Measurements from ENCODE around the gene BABAM1.

BABAM1 gene

GRCh38 chr19:17302391-17303166 lies 35.3 kb downstream of the BABAM1 start:
- in situ Hi-C loops (cut with HindIII; ENCODE audit: low sequenced_read_pairs), result no loop called here

DNA sequence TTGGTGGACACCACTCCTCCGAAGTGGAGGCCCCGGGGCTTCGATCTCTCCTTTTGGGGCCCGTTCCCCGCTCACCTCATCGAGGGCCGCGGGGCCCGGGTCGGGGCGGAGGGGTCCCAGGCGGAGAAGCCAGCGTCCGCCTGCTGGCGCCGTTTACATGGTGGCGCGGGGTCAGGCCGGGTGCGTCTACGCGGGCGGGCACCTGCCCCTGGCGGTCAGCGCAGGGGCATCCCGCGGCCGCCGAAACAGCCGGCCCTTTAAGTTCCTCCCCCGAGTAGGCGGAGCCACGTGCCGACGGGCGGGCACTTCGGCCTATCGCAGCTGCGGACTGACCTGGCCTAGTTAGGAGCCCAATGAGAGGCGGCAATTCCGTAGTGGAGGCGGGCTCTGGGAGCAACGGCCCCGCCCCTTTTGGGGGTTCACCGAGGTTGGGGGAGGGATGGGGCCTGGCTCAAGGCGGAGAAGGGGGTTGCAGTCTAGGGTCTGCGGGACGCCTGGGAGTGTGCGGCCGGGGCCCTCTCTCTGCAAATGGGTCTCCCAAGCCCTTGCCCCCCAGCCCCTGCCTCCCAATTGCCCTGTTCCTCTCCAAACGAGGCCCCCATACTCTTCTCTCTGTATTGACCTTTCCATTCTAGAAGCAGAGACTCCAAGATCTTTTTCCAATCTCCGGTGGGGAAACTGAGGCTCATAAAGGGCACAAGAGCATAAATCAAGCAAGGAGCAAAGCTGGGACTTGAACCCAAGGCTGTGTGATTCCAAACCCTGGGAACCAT lies 36.1 kb downstream of the BABAM1 start, which contains the start of gene ABHD8:
ABHD8 (minus strand) TSS at position 259 of the 773 bp plus-strand sequence. CDS start 1,809 bp downstream, outside the sequence.
- in situ Hi-C loops (cut with HindIII; ENCODE audit: low sequenced_read_pairs), result no loop called here

- in situ Hi-C loops (cut with HindIII; ENCODE audit: low sequenced_read_pairs), result no loop called here
These were observed 36.7 kb downstream of the BABAM1 start for GRCh38 chr19:17303940-17304267.

- in situ Hi-C loops (cut with HindIII; ENCODE audit: low sequenced_read_pairs), result no loop called here
These were observed 37.4 kb downstream of the BABAM1 start for GRCh38 chr19:17304386-17305215.

DNA sequence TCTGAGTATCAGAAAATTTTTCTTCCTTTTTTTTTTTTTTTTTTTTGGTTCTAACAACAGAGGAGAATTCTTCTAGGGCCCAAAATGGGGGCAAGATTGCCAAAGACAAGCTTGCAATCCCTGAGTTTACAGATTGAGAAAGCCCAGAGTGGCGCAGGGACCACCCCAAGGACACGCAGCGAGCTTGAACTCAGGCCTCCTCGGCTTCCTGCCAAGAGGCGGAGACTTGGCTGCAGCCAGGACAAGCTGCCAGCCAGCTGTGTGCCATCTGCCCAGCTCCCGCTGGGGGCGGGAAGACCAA lies 37.9 kb downstream of the BABAM1 start:
- in situ Hi-C loops (cut with HindIII; ENCODE audit: low sequenced_read_pairs), result no loop called here

DNA sequence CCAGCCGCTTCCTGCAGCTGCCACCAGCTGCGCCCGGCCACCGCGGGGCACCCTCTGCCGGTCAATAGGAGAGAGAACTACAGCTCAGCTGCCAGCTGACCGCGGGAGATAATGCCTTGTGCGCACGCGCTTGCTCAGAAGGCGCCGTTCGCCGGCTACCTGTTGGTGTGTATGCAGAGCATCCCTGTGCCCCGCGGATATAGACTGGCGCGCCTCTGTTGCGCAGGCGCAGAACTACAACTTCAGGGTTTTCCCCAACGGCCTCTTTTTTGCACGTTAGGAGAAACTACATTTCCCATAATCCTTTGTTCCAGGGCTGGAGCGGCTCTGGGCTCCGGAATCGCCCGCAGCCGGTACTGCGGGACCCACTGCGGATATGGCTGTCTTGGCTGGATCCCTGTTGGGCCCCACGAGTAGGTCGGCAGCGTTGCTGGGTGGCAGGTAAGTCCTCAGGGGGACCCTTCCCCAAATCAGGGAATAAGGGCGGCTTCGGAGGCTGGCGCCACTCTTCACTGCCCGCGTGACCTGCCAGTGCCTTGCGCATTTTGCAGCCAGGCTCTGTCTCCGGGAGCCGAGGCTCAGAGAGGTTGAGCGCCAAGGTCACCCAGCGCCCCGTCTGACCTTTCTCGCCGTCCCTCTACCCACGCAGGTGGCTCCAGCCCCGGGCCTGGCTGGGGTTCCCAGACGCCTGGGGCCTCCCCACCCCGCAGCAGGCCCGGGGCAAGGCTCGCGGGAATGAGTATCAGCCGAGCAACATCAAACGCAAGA lies 38.5 kb downstream of the BABAM1 start, which contains the start of gene MRPL34:
MRPL34 (plus strand) TSS at position 356 of the 768 bp plus-strand sequence; CDS start at position 377, 21 bp downstream.
- in situ Hi-C loops (cut with HindIII; ENCODE audit: low sequenced_read_pairs), result no loop called here

DNA sequence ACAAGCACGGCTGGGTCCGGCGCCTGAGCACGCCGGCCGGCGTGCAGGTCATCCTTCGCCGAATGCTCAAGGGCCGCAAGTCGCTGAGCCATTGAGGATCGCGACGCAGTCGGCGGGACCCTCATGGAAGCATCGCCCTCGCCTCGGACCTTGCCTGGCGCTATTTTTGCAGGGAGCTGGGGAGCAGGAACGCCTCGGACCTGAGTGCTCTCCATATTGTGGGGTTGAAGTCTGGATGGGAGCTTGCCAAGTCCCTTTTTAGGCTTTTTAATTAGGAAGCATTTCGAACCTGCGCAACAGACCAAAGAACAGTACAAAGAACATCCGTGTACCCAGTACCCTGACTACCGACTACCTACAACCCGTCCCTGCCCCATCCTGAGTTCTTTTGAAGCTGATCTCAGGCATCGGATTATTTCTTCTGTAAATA lies 39.1 kb downstream of the BABAM1 start:
- in situ Hi-C loops (cut with HindIII; ENCODE audit: low sequenced_read_pairs), result no loop called here

GRCh38 chr19:17307876-17308377 lies 40.7 kb downstream of the BABAM1 start:
- in situ Hi-C loops (cut with HindIII; ENCODE audit: low sequenced_read_pairs), result no loop called here

DNA sequence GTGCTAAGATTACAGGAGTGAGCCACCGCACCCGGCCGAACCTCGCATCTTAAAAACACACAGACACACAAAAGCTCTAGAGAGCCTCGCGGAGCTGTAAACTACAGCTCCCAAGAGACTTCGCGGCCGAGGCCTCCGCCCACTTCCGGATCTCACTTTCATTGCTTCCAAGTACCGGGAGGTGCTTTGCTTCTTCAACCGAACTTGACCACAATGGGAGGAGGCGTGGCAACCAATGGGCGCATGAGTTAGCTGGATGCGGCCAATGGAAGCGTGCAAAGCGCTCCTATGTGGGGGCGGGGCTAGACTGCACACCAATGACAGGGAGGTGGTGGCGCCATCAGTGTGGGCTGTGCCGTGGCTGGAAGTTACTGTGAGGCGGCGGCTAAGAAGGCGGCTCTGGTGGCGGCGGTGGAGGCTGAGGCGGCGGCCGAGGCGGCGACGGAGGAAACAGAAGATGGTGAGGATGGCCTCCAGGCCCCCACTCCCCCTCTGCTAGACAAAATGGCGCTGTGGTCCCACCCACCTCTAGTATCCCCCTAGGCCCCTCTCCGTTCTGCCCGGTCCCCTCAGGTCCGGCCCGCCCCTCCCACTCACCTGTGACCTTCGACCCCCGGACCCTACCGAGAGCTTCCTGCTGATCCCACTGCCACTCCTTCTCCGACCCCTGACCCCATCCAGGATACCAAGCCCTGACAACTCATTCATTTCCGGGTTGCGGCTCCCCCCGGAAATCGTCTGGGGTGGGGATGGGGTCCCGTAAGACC lies 42.1 kb downstream of the BABAM1 start, which contains the start of gene DDA1:
DDA1 (plus strand) TSS at position 366 of the 767 bp plus-strand sequence; CDS start at position 458, 92 bp downstream.
- in situ Hi-C loops (cut with HindIII; ENCODE audit: low sequenced_read_pairs), result no loop called here

DNA sequence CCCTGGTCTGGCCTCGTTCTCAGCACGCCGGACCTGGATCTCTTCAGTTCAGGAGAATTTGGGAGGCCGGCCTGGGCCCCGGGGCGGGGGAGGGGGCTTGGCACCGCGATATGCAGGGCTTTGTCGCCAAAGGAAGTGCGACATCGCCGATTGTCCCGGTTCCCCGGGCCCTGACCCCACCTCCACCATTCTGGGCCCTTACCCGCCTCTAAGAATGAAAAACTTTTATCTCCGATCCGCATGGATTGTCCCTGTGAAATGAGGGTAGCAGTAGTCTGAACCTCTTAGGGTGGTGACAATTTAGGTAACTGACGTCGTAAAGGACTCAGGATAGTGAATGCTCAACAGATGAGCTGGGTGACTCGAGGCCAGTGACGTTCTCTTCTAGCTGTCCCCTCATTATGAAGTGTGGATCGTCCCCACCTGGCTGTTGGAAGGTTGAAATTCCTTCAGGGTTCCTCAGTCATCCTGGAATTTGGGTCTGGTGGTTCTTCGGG lies 42.8 kb downstream of the BABAM1 start:
- in situ Hi-C loops (cut with HindIII; ENCODE audit: low sequenced_read_pairs), result no loop called here

DNA sequence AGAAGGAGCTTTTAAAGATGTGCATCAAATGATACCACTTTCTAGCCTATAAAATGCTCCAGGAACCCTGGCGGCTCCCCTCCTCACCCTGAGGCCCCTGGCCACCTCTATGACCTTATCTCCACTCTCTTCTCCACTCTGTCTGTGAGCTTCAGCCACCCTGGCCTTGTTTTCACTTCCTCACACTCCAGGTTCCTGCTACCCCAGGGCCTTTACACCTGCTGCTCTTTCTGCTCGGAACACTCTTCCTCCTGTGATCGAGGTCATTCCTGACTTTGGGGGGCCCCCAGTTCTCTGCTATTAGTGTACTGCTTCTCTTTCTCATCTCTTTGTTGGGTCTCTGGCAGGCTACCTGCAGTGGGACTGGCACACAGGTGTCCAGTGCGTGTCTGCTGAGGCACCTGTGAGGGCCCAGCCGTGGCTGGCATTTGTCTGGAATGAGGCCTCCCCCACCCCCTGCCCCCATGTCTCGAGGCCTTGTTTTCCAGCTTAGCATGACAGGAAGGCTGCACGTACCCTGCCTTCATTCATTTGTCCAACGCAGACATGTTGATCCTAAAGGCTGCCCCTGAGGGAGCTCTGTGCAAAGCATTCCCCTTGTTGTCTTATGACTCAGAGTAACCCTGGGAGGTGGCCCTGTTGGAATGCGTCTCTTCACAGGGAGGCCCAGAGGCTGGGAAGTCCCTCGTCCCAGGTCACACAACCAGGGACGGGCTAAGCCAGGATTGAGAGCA lies 44.4 kb downstream of the BABAM1 start:
- in situ Hi-C loops (cut with HindIII; ENCODE audit: low sequenced_read_pairs), result no loop called here

GRCh38 chr19:17312189-17313113 lies 45.2 kb downstream of the BABAM1 start:
- in situ Hi-C loops (cut with HindIII; ENCODE audit: low sequenced_read_pairs), result no loop called here

DNA sequence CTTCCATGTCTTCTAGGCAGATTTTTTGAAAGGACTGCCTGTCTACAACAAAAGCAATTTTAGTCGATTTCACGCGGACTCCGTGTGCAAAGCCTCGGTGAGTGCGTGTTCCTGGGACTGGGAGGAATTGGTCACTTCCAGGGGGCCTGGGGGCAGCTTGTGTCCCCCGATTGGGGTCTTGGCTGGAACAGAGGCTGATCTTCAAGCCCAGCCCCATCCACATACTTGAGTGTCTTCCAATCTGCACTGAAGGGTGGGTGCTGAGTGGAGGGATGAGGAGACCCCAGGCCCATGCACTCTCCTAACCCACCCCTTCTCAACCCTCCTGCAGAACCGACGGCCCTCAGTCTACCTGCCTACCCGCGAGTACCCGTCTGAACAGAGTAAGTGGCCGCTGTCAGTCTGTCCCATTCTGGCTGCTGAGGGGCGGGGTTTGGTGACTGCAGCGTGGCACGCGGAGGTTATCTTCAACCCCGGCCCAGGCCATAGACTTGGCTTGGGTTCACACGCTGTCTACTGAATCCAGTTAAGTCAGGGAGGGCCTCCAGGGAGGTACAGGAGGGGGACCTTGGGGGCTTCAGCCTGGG lies 46.9 kb downstream of the BABAM1 start:
- in situ Hi-C loops (cut with HindIII; ENCODE audit: low sequenced_read_pairs), result no loop called here

DNA sequence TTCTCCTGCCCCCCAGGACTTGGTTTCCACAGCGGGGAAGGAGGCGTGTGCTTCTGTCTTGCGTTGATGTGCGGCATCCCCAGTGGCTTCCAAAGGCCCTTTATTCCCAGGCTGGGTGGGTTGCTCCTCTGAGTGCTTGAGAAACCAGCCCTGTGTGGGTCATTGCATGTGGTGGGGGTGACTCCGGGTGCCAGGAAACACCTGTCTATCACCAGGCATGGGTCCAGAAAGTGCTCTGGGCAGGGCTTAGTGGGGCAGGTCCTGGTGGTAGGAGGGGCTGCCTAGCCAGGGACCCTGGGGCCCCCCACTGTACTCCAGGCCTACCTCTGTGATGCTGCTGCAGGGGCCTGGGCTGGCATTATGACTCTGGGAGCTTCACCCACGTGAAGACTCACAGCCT lies 51.7 kb downstream of the BABAM1 start:
- in situ Hi-C loops (cut with HindIII; ENCODE audit: low sequenced_read_pairs), result no loop called here

DNA sequence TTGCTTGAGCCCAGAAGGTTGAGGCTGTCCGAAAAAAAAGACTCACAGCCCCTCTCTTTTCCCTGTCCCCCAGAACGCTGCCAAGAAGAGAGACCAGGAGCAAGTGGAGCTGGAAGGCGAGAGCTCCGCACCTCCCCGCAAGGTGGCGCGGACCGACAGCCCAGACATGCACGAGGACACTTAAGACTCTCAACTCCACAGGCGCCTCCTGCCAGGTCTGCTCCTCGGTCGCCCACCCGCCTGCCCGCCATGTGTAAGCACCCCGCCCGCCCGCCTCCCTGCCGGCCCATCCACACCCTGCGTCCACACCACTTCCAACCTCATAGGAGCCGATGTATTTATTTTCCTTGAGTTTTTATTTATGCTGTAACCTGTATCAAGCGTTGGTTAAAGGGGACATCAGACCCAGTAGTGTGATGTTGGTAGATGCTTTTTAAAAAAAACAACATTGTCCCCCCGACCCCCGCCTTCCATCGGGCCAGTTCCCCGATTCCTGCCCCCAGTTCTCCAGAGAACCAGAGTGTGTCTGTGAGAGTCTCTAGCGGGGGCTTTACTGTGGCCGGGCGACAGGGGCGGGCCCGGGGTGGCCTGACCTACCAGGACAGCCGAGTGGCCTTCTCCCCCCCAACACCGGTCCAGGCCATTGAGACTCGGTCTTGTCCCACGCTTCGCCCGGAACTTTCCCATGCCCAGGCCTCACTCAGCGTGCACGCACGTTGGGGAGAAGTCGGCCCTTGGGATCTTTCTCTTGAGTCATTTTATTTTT lies 52.4 kb downstream of the BABAM1 start:
- in situ Hi-C loops (cut with HindIII; ENCODE audit: low sequenced_read_pairs), result no loop called here

DNA sequence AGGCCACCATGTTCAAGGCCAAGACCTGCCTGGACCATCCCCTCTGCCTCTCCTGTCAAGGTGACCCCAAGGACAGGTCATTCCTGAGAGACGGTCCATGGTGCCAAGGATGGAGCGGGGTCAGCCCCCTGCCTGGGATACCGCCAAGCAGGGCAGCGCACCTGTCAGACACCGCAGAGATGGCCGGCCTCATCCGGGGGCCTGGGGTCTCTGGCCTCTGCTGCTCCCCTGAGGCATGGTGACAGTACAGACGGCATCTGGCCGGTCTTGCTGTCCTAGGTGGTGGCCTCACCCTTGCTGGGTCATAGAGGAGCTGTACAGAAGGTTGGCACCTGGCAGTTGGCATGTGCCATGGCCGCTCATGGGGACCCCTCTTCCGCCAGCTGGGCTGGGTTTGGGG lies 53.2 kb downstream of the BABAM1 start:
- in situ Hi-C loops (cut with HindIII; ENCODE audit: low sequenced_read_pairs), result no loop called here

All from DLD1 (cell line).